Left ventricle myocardium superior (tissue), 1 donor: ENCODE measurements around the gene IFT122. TPM values are rescaled to one million over a fixed set of nuclear protein-coding genes. Genes with fewer than 3 reads are reported as not detected.

ENCODE experiments used
- ATAC-seq: fragments of 200-7000 bp; cut with Tn5 transposase; one replicate; pipeline ENCODE4 v1.9.1; 2020; ENCODE audit warnings: mild to moderate bottlenecking, moderate library complexity
- DNase-seq: peaks from one replicate; pipeline ENCODE4 v3.0.0-alpha.2; 2020
- intact Hi-C: fragments of 100-400 bp; cut with micrococcal nuclease; formaldehyde crosslinking; loops from one replicate; pipeline ENCODE4 v1.11.0; 2022
- total RNA-seq: library from RNA; stranded (reverse); fragmentation: NEBNext Ultra II Directional; extraction: Animal tissue kit (Norgen Biotek cat#: 25700); gene quantifications from one replicate; pipeline ENCODE4 v1.2.1, GENCODE V29; 2021
- donor health status: DM: no; HTN: yes; CAD: no; lungs with severe emphysema.

The IFT122 gene
- total RNA-seq, 1 donor from 2014 or later = 16.8 TPM

DNA sequence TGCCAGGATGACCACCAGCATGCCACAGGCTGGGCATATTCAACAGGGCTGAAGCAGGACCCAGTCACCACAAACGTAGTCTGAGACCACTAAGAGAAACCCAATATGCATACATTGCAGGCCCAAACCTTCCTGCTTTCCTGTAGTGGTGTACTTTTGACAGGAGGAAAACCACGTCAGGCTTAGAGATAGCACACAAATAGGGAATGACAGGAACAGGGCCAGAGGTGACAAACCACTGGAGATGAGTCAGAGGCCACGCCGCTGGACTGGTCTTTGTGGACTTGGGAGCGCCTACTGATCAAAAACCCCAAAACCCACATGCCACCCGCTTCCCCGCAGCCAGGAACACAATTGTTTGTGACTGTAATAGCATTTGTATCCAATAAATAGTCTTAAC is 8.0 kb upstream of the IFT122 start:
- intact Hi-C loops = no loop called here
- DNase-seq = no peak
- no peak for ATAC-seq

- ATAC-seq (no peak), DNase-seq (no peak)
- intact Hi-C loops = no loop called here
These were observed 7.4 kb upstream of the IFT122 start for GRCh38 chr3:129432671-129433070.

DNA sequence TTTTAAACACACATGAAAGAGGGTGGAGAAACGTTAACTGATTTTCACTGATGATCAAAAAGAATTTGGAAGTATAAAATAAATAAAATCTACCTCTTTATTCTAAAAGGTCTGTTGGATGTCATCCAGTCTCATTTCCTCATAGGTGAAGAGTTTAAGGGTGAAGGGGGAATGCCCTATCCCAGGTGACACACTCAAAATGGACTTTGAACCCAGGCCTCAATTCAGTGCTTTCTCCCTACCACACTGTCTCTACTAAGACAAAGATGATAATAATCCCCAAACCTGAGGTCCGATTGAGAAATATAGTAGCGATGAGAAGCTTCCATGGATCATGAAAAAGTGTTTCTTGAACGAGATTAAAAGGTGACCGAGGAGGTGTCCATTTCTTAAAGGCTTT is 6.5 kb upstream of the IFT122 start:
- no peak for ATAC-seq
- intact Hi-C loops = no loop called here
- no peak for DNase-seq

GRCh38 chr3:129434140-129434539 is 5.9 kb upstream of the IFT122 start:
- intact Hi-C loops = no loop called here
- ATAC-seq = no peak

DNA sequence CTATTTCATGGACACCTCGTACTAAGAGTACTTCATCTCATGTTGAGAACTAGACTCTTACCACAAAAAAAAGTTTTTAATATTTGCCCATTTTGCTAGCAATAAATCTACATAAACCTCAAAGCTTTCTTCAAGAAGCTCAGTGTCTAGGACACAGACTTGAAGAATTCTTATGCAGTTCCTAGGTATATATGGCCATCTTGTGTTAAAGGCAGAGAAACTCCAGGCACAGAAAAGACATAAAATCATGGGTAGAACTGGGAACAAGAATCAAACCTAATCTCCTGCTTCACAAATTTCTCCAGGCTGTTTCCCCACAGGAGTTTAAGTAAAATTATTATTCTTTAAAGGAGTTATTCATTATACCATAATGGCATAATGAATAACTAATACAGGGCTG is 4.7 kb upstream of the IFT122 start:
- DNase-seq = no peak
- intact Hi-C loops = no loop called here
- no peak for ATAC-seq

More at GRCh38 chr3:129434140-129434539, 5.9 kb upstream of the IFT122 start:
- DNase-seq = no peak

GRCh38 chr3:129439226-129439816 is 703 bp upstream of the IFT122 start:
- ATAC-seq = peak; percentile 4
- intact Hi-C loops = no loop called here
- peak; percentile 39 for DNase-seq

GRCh38 chr3:129440618-129441190 is 680 bp downstream of the IFT122 start:
- DNase-seq (no peak), ATAC-seq (no peak)
- intact Hi-C loops = no loop called here

GRCh38 chr3:129441215-129441614 is 1.2 kb downstream of the IFT122 start:
- intact Hi-C loops = no loop called here
- DNase-seq (no peak), ATAC-seq (no peak)

DNA sequence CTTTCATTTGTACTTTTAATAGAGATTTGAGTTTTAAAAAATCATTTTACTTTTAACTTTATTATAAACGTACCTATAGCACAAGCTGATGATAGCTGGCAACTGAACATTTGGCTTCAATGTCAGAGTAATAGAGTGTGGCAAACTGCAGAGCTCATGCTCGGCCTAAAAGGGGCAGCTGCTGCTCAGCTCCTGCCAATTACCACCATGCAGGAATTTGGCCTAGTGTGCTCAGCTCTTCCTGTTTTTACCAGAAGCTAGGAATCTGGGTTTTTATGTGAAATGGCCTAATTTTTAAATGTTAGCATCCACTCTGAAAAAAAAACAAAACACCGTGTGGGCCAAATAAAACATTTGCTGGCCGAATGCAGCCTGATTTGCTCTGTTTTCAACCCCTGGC is 1.8 kb downstream of the IFT122 start:
- ATAC-seq = peak; percentile 24
- intact Hi-C loops = no loop called here
- peak; percentile 50 for DNase-seq

DNA sequence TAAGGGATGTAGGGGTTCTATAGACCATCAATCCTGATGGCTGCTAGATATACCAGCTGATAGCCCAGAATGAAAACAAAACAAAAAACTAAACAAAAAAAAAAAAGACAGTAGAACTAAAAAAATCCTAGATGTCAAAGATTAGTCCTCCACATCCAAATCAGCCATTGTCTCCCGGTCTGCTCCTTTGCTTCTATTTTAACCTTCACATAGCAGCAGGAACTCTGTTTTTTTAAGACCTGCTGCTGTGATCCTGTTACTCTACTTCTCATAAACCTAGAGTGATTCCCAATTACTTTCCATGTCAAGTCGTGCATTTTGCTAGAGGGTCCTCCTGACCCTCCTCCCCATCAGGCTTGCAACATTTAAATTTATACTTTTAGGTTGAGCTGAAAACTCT is 2.5 kb downstream of the IFT122 start:
- intact Hi-C loops = no loop called here
- ATAC-seq = no peak
- no peak for DNase-seq

GRCh38 chr3:129442947-129443346 is 2.9 kb downstream of the IFT122 start:
- intact Hi-C loops = no loop called here
- DNase-seq (no peak), ATAC-seq (no peak)

GRCh38 chr3:129445471-129445870 is 5.4 kb downstream of the IFT122 start:
- DNase-seq (no peak), ATAC-seq (no peak)
- intact Hi-C loops = no loop called here

GRCh38 chr3:129446926-129447325 is 6.9 kb downstream of the IFT122 start:
- ATAC-seq (no peak), DNase-seq (no peak)
- intact Hi-C loops = no loop called here

DNA sequence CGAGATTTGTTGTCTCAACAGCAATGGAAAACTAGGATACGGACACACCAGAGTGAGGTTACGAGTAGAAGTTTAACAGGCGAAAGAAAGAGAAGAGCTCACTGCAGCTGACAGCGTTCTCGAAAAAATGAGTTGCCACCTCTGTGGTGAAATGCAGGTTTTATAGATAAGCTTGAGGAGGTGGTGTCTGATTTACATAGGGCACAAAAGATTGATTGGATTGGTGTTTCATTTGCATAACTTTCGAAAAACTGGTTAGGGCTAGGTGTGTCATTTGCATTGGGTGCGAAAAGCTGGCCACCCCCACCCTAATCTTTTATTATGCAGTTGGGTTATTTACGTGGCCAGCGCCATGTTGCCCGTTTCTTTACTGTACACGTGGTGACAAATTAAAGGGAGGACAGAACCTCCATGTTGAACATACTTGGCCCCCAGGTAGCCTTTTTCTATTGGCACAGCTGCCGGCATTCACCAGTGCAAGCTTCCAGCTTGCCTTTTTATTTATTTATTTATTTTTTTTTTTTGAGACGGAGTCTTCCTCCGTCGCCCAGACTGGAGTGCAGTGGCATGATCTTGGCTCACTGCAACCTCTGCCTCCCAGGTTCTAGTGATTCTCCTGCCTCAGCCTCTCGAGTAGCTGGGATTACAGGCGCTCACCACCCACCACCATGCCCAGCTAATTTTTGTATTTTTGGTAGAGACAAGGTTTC is 8.3 kb downstream of the IFT122 start:
- ATAC-seq = no peak
- no peak for DNase-seq
- intact Hi-C loops = no loop called here

GRCh38 chr3:129449279-129450115 is 9.5 kb downstream of the IFT122 start:
- intact Hi-C loops = no loop called here
- DNase-seq (no peak), ATAC-seq (no peak)

DNA sequence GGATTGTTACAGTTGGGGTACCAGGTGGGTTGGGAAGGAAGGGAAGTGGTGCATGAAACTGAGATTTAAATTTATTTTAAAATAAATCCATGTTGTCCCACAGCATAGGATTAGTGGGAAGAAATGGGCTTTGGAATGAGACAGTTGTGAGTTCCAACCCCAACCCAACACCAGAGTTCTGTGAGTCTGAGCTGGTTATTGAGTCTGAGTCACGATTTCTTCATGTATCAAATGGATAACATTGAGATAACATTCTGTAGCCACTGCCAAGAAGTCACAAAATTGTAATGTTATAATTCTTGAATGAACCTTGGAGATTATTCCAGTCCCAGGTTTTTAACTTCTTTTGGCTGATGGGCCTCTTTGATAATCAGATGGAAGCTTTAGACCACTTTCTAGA is 13.7 kb downstream of the IFT122 start:
- ATAC-seq (no peak), DNase-seq (no peak)
- intact Hi-C loops = no loop called here

- DNase-seq (no peak), ATAC-seq (no peak)
- intact Hi-C loops = no loop called here
These were observed 20.1 kb downstream of the IFT122 start for GRCh38 chr3:129460155-129460554.

GRCh38 chr3:129460572-129460971 is 20.5 kb downstream of the IFT122 start:
- DNase-seq = no peak
- intact Hi-C loops = no loop called here
- no peak for ATAC-seq

DNA sequence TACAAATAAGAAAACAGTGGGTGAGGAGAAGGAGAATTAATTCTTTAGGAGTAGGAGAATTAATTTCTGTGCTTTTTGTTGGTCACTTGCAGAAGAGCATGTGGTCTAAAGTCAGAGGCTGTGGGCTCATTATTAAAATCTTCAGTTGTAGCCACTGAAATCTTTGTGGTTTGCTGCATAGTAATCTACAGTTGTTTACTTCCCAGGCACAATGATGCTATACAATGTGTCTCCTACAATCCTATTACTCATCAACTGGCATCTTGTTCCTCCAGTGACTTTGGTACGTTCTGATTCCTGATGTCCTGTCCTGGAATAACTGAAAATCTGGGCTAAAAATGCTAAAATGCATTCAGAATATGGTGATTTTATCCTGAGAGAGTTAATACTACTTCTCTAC is 21.0 kb downstream of the IFT122 start:
- intact Hi-C loops = no loop called here
- ATAC-seq (no peak), DNase-seq (no peak)
